Bronchial epithelial cell (primary cell): Measurements from ENCODE around the gene IRF5. TPM values are rescaled to one million over a fixed set of nuclear protein-coding genes. Genes with fewer than 3 reads are reported as not detected.
"Not testable (repeated sequence)": the region's sequence is repeated elsewhere in the genome, so short reads cannot be mapped to it uniquely, and the experiment has no call there.

Experiments used
- DNase-seq: peaks from one replicate; pipeline ENCODE4 v3.0.0-alpha.2; 2010; ENCODE audit warnings: low read depth
- FAIRE-seq: peaks from 2 replicates; lab custom pipeline; 2011; peaks lifted over from hg19 to GRCh38; lab: Jason Lieb, UNC
- H3K27me3 ChIP-seq: 2 replicates; pipeline ENCODE4 v1.5.1; 2011; ENCODE audit warnings: low read length; ENCODE audit not compliant: control insufficient read depth, insufficient read depth
- H3K36me3 ChIP-seq: 2 replicates; pipeline ENCODE4 v1.5.1; 2011; ENCODE audit warnings: low read length; ENCODE audit not compliant: control insufficient read depth, insufficient read depth
- H3K4me3 ChIP-seq: 2 replicates; pipeline ENCODE4 v1.5.1; 2011; ENCODE audit warnings: mild to moderate bottlenecking, low read depth, low read length, control low read depth
- CTCF ChIP-seq: IDR thresholded peaks from 2 replicates; pipeline ENCODE4 v1.5.1; 2011; ENCODE audit warnings: mild to moderate bottlenecking, moderate library complexity, low read length, control low read depth, inconsistent platforms; ENCODE audit not compliant: insufficient read depth, severe bottlenecking
- total RNA-seq: library from RNA; depleted of rRNA; stranded (reverse); fragments of >200 nt; gene quantifications from 2 replicates; pipeline ENCODE4 v1.2.1, GENCODE V29; 2014

The IRF5 gene
- total RNA-seq, 1 donor from 2014 or later, result 6.8 TPM

DNA sequence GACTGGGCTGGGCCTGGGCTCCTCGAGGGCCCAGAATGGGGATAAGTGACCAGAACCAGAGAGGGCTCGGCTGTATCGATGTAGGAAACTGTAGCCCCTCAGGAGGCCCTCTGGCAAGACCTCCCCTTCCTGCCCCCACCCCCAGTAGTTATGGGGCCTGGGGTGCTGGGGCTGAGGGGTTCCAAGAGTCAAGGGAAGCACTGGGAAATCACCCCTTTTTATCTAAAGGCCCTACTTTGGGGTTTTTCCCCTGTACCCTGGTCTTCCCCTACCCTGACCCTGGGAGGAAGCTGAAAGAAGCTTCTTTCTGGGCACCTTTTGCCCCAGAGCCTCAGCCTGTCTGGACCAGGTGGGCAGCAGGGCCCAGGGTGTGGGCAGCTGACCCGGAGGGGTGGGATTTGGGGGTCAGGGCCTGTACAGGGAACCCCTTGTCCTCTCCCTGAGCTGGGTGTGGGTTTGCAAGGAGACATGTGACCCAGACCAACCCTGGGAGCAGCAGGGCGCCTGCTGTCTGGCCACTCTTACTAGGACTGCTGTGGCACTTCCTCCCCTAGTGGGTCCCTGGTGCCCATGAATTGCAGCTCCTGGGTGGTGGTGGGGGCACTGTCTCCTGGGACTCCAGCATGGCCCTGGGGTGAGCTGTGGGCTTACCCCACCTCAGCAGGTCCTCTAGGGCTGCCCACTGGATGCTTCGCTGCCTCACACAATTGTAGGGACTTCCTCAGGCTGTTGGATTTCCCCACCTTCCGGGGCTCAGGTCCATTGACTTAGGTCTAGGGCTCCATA lies 1.5 kb downstream of the IRF5 start:
- Histone ChIP-seq H3K4me3 (no peak overlapping the region), H3K36me3 (no peaks in the 10 kb centered on the region), H3K27me3 (no peaks in the 10 kb centered on the region)
- FAIRE-seq (no peak), DNase-seq (no peak)
- TF ChIP-seq CTCF, result no peak

GRCh38 chr7:128939861-128940410 lies 2.2 kb downstream of the IRF5 start:
- TF ChIP-seq CTCF, result no peak
- no peak for FAIRE-seq
- no peak for DNase-seq
- H3K36me3 ChIP-seq, result no peaks in the 10 kb centered on the region
- H3K27me3 ChIP-seq, result no peaks in the 10 kb centered on the region
- H3K4me3 ChIP-seq, result no peak overlapping the region

DNA sequence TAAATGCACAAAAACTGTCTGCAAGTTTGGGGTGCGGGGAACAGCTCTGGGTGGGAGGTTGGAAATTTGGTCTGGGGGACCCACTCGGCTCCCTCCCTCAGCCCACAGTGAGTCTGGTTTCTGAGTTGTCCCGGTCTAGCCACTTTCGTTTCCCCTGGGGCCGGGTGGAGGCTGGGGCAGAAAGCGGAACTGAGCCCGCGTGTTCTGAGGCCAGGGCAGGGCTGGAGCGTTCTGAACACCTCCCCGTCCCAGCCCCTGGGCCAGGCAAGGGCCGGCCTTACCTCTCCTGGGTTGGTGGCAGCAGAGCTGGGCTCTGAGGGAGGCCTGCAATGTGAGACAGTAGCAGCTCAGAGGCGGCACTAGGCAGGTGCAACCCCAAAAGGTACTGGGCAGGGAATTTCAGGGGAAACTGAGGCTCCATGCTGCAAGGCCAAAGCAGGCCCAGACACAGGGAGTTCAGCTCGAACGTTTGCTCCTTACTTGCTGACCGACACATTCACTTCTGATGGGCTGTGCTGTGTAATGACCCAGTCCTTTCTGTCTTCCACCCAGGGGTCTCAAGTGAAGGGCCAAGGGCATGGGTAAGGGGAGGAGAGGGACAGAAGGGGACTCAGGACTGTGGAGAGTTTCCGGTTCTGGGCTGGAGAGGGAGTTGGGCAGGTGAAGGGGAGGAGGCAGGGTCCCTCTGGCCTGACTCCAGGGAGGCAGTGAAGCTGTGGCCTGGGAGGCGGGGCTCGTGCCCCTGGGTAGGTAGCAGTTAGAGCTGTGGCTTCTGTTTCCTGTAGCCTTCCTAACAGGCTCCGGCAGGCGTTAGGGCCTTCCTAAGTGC lies 3.0 kb downstream of the IRF5 start:
- DNase-seq (no peak), FAIRE-seq (no peak)
- no peak for TF ChIP-seq CTCF
- H3K36me3 ChIP-seq, result no peaks in the 10 kb centered on the region
- H3K27me3 ChIP-seq, result no peaks in the 10 kb centered on the region
- H3K4me3 ChIP-seq, result no peak overlapping the region

DNA sequence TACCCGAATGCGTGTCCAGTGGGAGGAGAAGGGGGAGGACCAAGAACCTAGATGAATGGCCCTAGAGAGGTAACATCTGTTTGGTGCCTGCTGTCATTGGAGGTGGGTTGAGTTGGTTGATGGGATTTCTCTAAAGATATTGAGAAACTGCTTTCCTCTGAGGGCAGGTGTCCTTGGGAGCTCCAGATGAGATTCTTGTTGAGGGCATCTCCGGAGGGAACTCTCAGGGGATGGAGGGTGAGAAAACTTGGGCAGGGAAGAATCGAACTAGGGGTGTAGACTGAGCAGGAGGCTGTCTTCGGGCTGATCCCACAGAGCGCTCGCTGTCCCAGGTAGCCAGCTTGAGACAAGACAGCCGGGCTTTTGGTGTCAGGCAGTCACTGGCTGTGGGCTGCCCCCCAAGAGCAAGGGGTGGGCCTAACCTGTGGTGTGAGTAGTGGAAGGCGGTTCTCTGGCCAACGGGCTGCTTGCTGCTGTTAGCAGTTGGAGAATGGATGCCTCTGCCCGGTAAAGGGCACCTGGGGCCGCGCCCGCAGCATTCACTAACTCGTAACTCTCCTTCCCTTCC lies 3.7 kb downstream of the IRF5 start:
- DNase-seq, result no peak
- FAIRE-seq, result no peak
- no peak for TF ChIP-seq CTCF
- no peaks in the 10 kb centered on the region for H3K27me3 ChIP-seq
- H3K36me3 ChIP-seq, result peaks cover 1% of the 10 kb centered on the region
- no peak overlapping the region for H3K4me3 ChIP-seq

DNA sequence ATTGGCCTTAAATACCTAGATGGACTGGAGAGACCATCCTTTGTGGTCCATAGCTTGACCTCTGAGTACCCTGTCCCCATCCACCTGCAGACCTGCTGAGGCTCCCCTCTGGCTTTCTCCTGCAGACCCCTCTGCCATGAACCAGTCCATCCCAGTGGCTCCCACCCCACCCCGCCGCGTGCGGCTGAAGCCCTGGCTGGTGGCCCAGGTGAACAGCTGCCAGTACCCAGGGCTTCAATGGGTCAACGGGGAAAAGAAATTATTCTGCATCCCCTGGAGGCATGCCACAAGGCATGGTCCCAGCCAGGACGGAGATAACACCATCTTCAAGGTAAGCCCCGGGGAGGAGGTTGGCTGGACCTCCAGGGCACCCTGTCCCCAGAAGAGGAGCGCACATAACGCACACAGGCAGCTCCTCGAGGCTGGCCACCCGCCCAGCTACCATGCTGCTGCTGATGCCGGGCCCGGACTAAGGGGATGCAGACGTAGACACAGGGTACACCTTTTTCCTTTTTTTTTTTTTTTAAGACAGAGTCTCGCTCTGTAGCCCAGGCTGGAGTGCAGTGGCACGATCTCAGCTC lies 4.3 kb downstream of the IRF5 start:
- FAIRE-seq, result no peak
- no peak for DNase-seq
- no peak for TF ChIP-seq CTCF
- Histone ChIP-seq H3K4me3 (no peak overlapping the region), H3K36me3 (peaks cover 1% of the 10 kb centered on the region), H3K27me3 (no peaks in the 10 kb centered on the region)

- not testable (repeated sequence) for H3K36me3 ChIP-seq, DNase-seq, H3K4me3 ChIP-seq, FAIRE-seq, H3K27me3 ChIP-seq
Observed at GRCh38 chr7:128943251-128943650, 5.5 kb downstream of the IRF5 start.
